Peyer's patch (tissue), 4 donors: ENCODE measurements around the gene HHATL.

Experiments
- POLR2A ChIP-seq, 2 donors: fragments of 450-650 bp; IDR thresholded peaks; one replicate each; pipeline ENCODE4 v1.5.1; 2017; ENCODE audit warnings: antibody characterized with exemption in 2 of 2, mild to moderate bottlenecking in 2 of 2, moderate library complexity in 2 of 2
- TF ChIP-seq, protein P1 (sequence below), 6 experiments: fragments of 450-650 bp in 4 of 6; fragments of 200-600 bp in 2 of 6; sonication (generic) in 1 of 6; IDR thresholded peaks; one replicate each; pipeline ENCODE4 v1.5.1; 2017 to 2019; ENCODE audit warnings: antibody characterized with exemption in 6 of 6, mild to moderate bottlenecking in 3 of 6, moderate library complexity in 1 of 6

GRCh38 chr3:42735615-42736014 lies 33.0 kb upstream of the HHATL start:
- TF ChIP-seq, protein P1, sequence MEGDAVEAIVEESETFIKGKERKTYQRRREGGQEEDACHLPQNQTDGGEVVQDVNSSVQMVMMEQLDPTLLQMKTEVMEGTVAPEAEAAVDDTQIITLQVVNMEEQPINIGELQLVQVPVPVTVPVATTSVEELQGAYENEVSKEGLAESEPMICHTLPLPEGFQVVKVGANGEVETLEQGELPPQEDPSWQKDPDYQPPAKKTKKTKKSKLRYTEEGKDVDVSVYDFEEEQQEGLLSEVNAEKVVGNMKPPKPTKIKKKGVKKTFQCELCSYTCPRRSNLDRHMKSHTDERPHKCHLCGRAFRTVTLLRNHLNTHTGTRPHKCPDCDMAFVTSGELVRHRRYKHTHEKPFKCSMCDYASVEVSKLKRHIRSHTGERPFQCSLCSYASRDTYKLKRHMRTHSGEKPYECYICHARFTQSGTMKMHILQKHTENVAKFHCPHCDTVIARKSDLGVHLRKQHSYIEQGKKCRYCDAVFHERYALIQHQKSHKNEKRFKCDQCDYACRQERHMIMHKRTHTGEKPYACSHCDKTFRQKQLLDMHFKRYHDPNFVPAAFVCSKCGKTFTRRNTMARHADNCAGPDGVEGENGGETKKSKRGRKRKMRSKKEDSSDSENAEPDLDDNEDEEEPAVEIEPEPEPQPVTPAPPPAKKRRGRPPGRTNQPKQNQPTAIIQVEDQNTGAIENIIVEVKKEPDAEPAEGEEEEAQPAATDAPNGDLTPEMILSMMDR (IDR thresholded peaks at IDR 0.05), result no peak
- no peak for TF ChIP-seq POLR2A (IDR thresholded peaks at IDR 0.05)
